ENCODE data around the gene DCTN1.
"Not testable (repeated sequence)": the region's sequence is repeated elsewhere in the genome, so short reads cannot be mapped to it uniquely, and the experiment has no call there.

Gene DCTN1

GRCh38 chr2:74371421-74371820 lies 8.7 kb downstream of the DCTN1 start:
- intact Hi-C loops (cut with micrococcal nuclease): no loop called here
- Mint-ChIP-seq H3K4me3 (no peak overlapping the region), H3K4me1 (ENCODE audit: low read depth) (peaks cover 12% of the 10 kb centered on the region), H3K36me3 (ENCODE audit: low read depth) (peaks cover 90% of the 10 kb centered on the region), H3K9me3 (no peaks in the 10 kb centered on the region), H3K27me3 (no peaks in the 10 kb centered on the region), H3K27ac (no peak overlapping the region)

GRCh38 chr2:74369976-74370375 lies 10.1 kb downstream of the DCTN1 start:
- Mint-ChIP-seq H3K27me3 (no peaks in the 10 kb centered on the region), H3K36me3 (ENCODE audit: low read depth) (peaks cover 90% of the 10 kb centered on the region), H3K4me1 (ENCODE audit: low read depth) (peaks cover 5% of the 10 kb centered on the region), H3K9me3 (no peaks in the 10 kb centered on the region), H3K4me3 (no peak overlapping the region), H3K27ac (no peak overlapping the region)
- intact Hi-C loops (cut with micrococcal nuclease): no loop called here

GRCh38 chr2:74368499-74368898 lies 11.6 kb downstream of the DCTN1 start:
- H3K27me3 Mint-ChIP-seq: no peaks in the 10 kb centered on the region
- no peak overlapping the region for H3K27ac Mint-ChIP-seq

GRCh38 chr2:74367789-74368188 lies 12.3 kb downstream of the DCTN1 start:
- intact Hi-C loops (cut with micrococcal nuclease): no loop called here
- no peaks in the 10 kb centered on the region for H3K27me3 Mint-ChIP-seq
- peaks cover 100% of the 10 kb centered on the region for H3K36me3 Mint-ChIP-seq (ENCODE audit: low read depth)
- no peak overlapping the region for H3K4me3 Mint-ChIP-seq
- H3K27ac Mint-ChIP-seq: no peak overlapping the region
- H3K4me1 Mint-ChIP-seq (ENCODE audit: low read depth): no peaks in the 10 kb centered on the region
- no peaks in the 10 kb centered on the region for H3K9me3 Mint-ChIP-seq

More at GRCh38 chr2:74368499-74368898, 11.6 kb downstream of the DCTN1 start:
- Mint-ChIP-seq H3K9me3 (no peaks in the 10 kb centered on the region), H3K36me3 (ENCODE audit: low read depth) (peaks cover 93% of the 10 kb centered on the region), H3K4me1 (ENCODE audit: low read depth) (peaks cover 5% of the 10 kb centered on the region), H3K4me3 (no peak overlapping the region)
- intact Hi-C loops (cut with micrococcal nuclease): no loop called here

- no peaks in the 10 kb centered on the region for H3K4me1 Mint-ChIP-seq (ENCODE audit: low read depth)
- no peak overlapping the region for H3K4me3 Mint-ChIP-seq
- intact Hi-C loops (cut with micrococcal nuclease): no loop called here
- H3K36me3 Mint-ChIP-seq (ENCODE audit: low read depth): peaks cover 100% of the 10 kb centered on the region
- no peak overlapping the region for H3K27ac Mint-ChIP-seq
- H3K9me3 Mint-ChIP-seq: no peaks in the 10 kb centered on the region
- H3K27me3 Mint-ChIP-seq: no peaks in the 10 kb centered on the region
These were observed 14.1 kb downstream of the DCTN1 start for GRCh38 chr2:74366036-74366435.

- H3K27ac Mint-ChIP-seq: no peak overlapping the region
- no peaks in the 10 kb centered on the region for H3K9me3 Mint-ChIP-seq
- peaks cover 99% of the 10 kb centered on the region for H3K36me3 Mint-ChIP-seq (ENCODE audit: low read depth)
- H3K27me3 Mint-ChIP-seq: no peaks in the 10 kb centered on the region
- H3K4me1 Mint-ChIP-seq (ENCODE audit: low read depth): no peaks in the 10 kb centered on the region
- no peak overlapping the region for H3K4me3 Mint-ChIP-seq
- intact Hi-C loops (cut with micrococcal nuclease): no loop called here
These were observed 15.3 kb downstream of the DCTN1 start for GRCh38 chr2:74364533-74365505.

GRCh38 chr2:74361327-74361726 lies 18.8 kb downstream of the DCTN1 start:
- Mint-ChIP-seq H3K4me1 (ENCODE audit: low read depth) (no peaks in the 10 kb centered on the region), H3K36me3 (ENCODE audit: low read depth) (peaks cover 98% of the 10 kb centered on the region), H3K27me3 (no peaks in the 10 kb centered on the region), H3K9me3 (no peaks in the 10 kb centered on the region), H3K27ac (no peak overlapping the region), H3K4me3 (no peak overlapping the region)
- intact Hi-C loops (cut with micrococcal nuclease): no loop called here

GRCh38 chr2:74357627-74358026 lies 22.5 kb downstream of the DCTN1 start:
- peaks cover 73% of the 10 kb centered on the region for H3K36me3 Mint-ChIP-seq (ENCODE audit: low read depth)
- intact Hi-C loops (cut with micrococcal nuclease): no loop called here

GRCh38 chr2:74349889-74350288 lies 30.2 kb downstream of the DCTN1 start:
- no peak overlapping the region for H3K4me3 Mint-ChIP-seq
- no peak overlapping the region for H3K27ac Mint-ChIP-seq
- intact Hi-C loops (cut with micrococcal nuclease): no loop called here
- no peaks in the 10 kb centered on the region for H3K27me3 Mint-ChIP-seq
- H3K9me3 Mint-ChIP-seq: no peaks in the 10 kb centered on the region
- H3K36me3 Mint-ChIP-seq (ENCODE audit: low read depth): peaks cover under 1% of the 10 kb centered on the region
- H3K4me1 Mint-ChIP-seq (ENCODE audit: low read depth): no peaks in the 10 kb centered on the region

More at GRCh38 chr2:74357627-74358026, 22.5 kb downstream of the DCTN1 start:
- no peaks in the 10 kb centered on the region for H3K27me3 Mint-ChIP-seq
- no peak overlapping the region for H3K4me3 Mint-ChIP-seq
- H3K9me3 Mint-ChIP-seq: no peaks in the 10 kb centered on the region
- no peaks in the 10 kb centered on the region for H3K4me1 Mint-ChIP-seq (ENCODE audit: low read depth)
- H3K27ac Mint-ChIP-seq: no peak overlapping the region

GRCh38 chr2:74347742-74348141 lies 32.4 kb downstream of the DCTN1 start:
- Mint-ChIP-seq H3K27ac (no peak overlapping the region), H3K27me3 (no peaks in the 10 kb centered on the region), H3K9me3 (no peaks in the 10 kb centered on the region), H3K4me3 (no peak overlapping the region), H3K4me1 (ENCODE audit: low read depth) (peaks cover 8% of the 10 kb centered on the region), H3K36me3 (ENCODE audit: low read depth) (no peaks in the 10 kb centered on the region)
- intact Hi-C loops (cut with micrococcal nuclease): no loop called here

GRCh38 chr2:74347303-74347702 lies 32.8 kb downstream of the DCTN1 start:
- no peaks in the 10 kb centered on the region for H3K9me3 Mint-ChIP-seq
- no peaks in the 10 kb centered on the region for H3K36me3 Mint-ChIP-seq (ENCODE audit: low read depth)
- no peaks in the 10 kb centered on the region for H3K27me3 Mint-ChIP-seq
- no peak overlapping the region for H3K4me3 Mint-ChIP-seq
- H3K4me1 Mint-ChIP-seq (ENCODE audit: low read depth): peaks cover 8% of the 10 kb centered on the region
- H3K27ac Mint-ChIP-seq: no peak overlapping the region
- intact Hi-C loops (cut with micrococcal nuclease): no loop called here

- Mint-ChIP-seq H3K36me3 (ENCODE audit: low read depth) (no peaks in the 10 kb centered on the region), H3K4me3 (no peak overlapping the region), H3K27ac (no peak overlapping the region), H3K27me3 (no peaks in the 10 kb centered on the region), H3K9me3 (no peaks in the 10 kb centered on the region), H3K4me1 (ENCODE audit: low read depth) (peaks cover 8% of the 10 kb centered on the region)
- intact Hi-C loops (cut with micrococcal nuclease): no loop called here
These were observed 34.7 kb downstream of the DCTN1 start for GRCh38 chr2:74345272-74345943.

- H3K27ac Mint-ChIP-seq: no peak within 1 kb of the TSS
These were observed 36.8 kb downstream of the DCTN1 start, which contains the start of gene SLC4A5 for GRCh38 chr2:74343316-74343715. Gene SLC4A5, minus strand, starts transcription at chr2:74343416. Its CDS starts 28,393 bp downstream, at chr2:74315023.

GRCh38 chr2:74336227-74336626 lies 43.9 kb downstream of the DCTN1 start:
- H3K36me3 Mint-ChIP-seq (ENCODE audit: low read depth); H3K4me1 Mint-ChIP-seq (ENCODE audit: low read depth); H3K27ac Mint-ChIP-seq; H3K9me3 Mint-ChIP-seq; H3K27me3 Mint-ChIP-seq; H3K4me3 Mint-ChIP-seq: not testable (repeated sequence)
- intact Hi-C loops (cut with micrococcal nuclease): loop anchor here (10.0 kb wide), 1 partner anchor 191 kb away; the partner anchor contains the start of gene BOLA3

More at GRCh38 chr2:74343316-74343715, 36.8 kb downstream of the DCTN1 start, which contains the start of gene SLC4A5:
- intact Hi-C loops (cut with micrococcal nuclease): no loop called here
- Mint-ChIP-seq H3K36me3 (ENCODE audit: low read depth) (no peaks in the 10 kb centered on the region), H3K4me3 (no peak within 1 kb of the TSS), H3K9me3 (no peaks in the 10 kb centered on the region), H3K4me1 (ENCODE audit: low read depth) (peaks cover 8% of the 10 kb centered on the region), H3K27me3 (no peaks in the 10 kb centered on the region)
